DOHH2 (cell line): ENCODE results near the gene CDK17.
A peak's percentile ranks its signal among the peaks of the same experiment; 100 is the strongest.

Source experiments
- H3F3A ChIP-seq: fragments of 200-600 bp; sonication (generic), shearing (Covaris generic); 2 replicates; pipeline ENCODE4 v1.6.0; 2016; ENCODE audit warnings: antibody characterized with exemption, mild to moderate bottlenecking; ENCODE audit not compliant: control insufficient read depth, insufficient read depth
- H3K27ac ChIP-seq: fragments of 200-600 bp; sonication (generic); 2 replicates; pipeline ENCODE4 v1.5.1; 2014; ENCODE audit warnings: low read depth, mild to moderate bottlenecking, low read length, moderate library complexity
- H3K27me3 ChIP-seq: fragments of 200-600 bp; sonication (generic); 2 replicates; pipeline ENCODE4 v1.6.1; 2014; ENCODE audit warnings: mild to moderate bottlenecking, low read length, mixed read lengths; ENCODE audit not compliant: control insufficient read depth
- H3K36me3 ChIP-seq: fragments of 200-600 bp; sonication (generic); 2 replicates; pipeline ENCODE4 v1.6.1; 2014; ENCODE audit warnings: mild to moderate bottlenecking, low read length, moderate library complexity, mixed read lengths; ENCODE audit not compliant: control insufficient read depth
- H3K4me1 ChIP-seq: fragments of 200-600 bp; sonication (generic); 2 replicates; pipeline ENCODE4 v1.6.1; 2014; ENCODE audit warnings: mild to moderate bottlenecking, low read length, mixed read lengths; ENCODE audit not compliant: control insufficient read depth
- H3K4me2 ChIP-seq: fragments of 200-600 bp; sonication (generic); 2 replicates; pipeline ENCODE4 v1.6.0; 2014; ENCODE audit warnings: mild to moderate bottlenecking, low read length, moderate library complexity
- H3K4me3 ChIP-seq: fragments of 200-600 bp; sonication (generic); 2 replicates; pipeline ENCODE4 v1.5.1; 2014; ENCODE audit warnings: mild to moderate bottlenecking, low read length, mixed read lengths
- H3K79me2 ChIP-seq: fragments of 200-600 bp; sonication (generic); 2 replicates; pipeline ENCODE4 v1.6.1; 2014; ENCODE audit warnings: mild to moderate bottlenecking, low read length, mixed read lengths; ENCODE audit not compliant: control insufficient read depth
- H3K9me2 ChIP-seq: fragments of 200-600 bp; sonication (generic); replicated peaks from 2 replicates; pipeline ENCODE4 v1.6.1; 2014; ENCODE audit warnings: mild to moderate bottlenecking, low read length, mixed read lengths; ENCODE audit not compliant: control insufficient read depth
- H3K9me3 ChIP-seq: fragments of 200-600 bp; sonication (generic); 2 replicates; pipeline ENCODE4 v1.6.1; 2014; ENCODE audit warnings: antibody characterized with exemption, low read length, mixed read lengths; ENCODE audit not compliant: control insufficient read depth, insufficient read depth
- H4K20me1 ChIP-seq: fragments of 200-600 bp; sonication (generic); 2 replicates; pipeline ENCODE4 v1.6.0; 2014; ENCODE audit warnings: low read depth, mild to moderate bottlenecking, antibody characterized with exemption, low read length, moderate library complexity; ENCODE audit not compliant: control insufficient read depth, insufficient read depth
- CTCF ChIP-seq: fragments of 200-600 bp; sonication (generic); IDR thresholded peaks from one replicate; pipeline ENCODE4 v1.5.1; 2014; ENCODE audit warnings: antibody characterized with exemption, mild to moderate bottlenecking, low read depth, low read length; ENCODE audit not compliant: poor library complexity, severe bottlenecking
- EZH2phosphoT487 ChIP-seq: fragments of 200-600 bp; sonication (generic); IDR thresholded peaks from 2 replicates; pipeline ENCODE4 v1.6.1; 2017; ENCODE audit warnings: borderline replicate concordance, mild to moderate bottlenecking, antibody characterized with exemption, low read length, moderate library complexity, mixed read lengths

CDK17 gene

GRCh38 chr12:96327889-96328288, 72.3 kb downstream of the CDK17 start:
- H3K4me3 ChIP-seq = peak overlapping the region; percentile 60
- no peaks in the 10 kb centered on the region for H3K9me2 ChIP-seq
- peaks cover 20% of the 10 kb centered on the region for H3F3A ChIP-seq
- TF ChIP-seq EZH2phosphoT487 (no peak), CTCF (peak; percentile 33)
- H3K4me1 ChIP-seq = peaks cover 65% of the 10 kb centered on the region
- peak overlapping the region; percentile 94 for H3K4me2 ChIP-seq
- H3K27ac ChIP-seq = peak overlapping the region; percentile 94
- no peaks in the 10 kb centered on the region for H3K27me3 ChIP-seq
- H4K20me1 ChIP-seq = no peaks in the 10 kb centered on the region
- peaks cover 45% of the 10 kb centered on the region for H3K36me3 ChIP-seq
- no peaks in the 10 kb centered on the region for H3K9me3 ChIP-seq
- peaks cover 59% of the 10 kb centered on the region for H3K79me2 ChIP-seq

GRCh38 chr12:96327346-96327745, 72.9 kb downstream of the CDK17 start:
- no peak for TF ChIP-seq EZH2phosphoT487
- no peak for TF ChIP-seq CTCF
- peak overlapping the region; percentile 94 for H3K4me2 ChIP-seq
- peaks cover 60% of the 10 kb centered on the region for H3K79me2 ChIP-seq
- peaks cover 20% of the 10 kb centered on the region for H3F3A ChIP-seq
- peaks cover 48% of the 10 kb centered on the region for H3K36me3 ChIP-seq
- peak overlapping the region; percentile 76 for H3K4me3 ChIP-seq
- H3K27me3 ChIP-seq = no peaks in the 10 kb centered on the region
- H3K9me3 ChIP-seq = no peaks in the 10 kb centered on the region
- no peaks in the 10 kb centered on the region for H3K9me2 ChIP-seq
- H4K20me1 ChIP-seq = no peaks in the 10 kb centered on the region
- peaks cover 65% of the 10 kb centered on the region for H3K4me1 ChIP-seq
- peak overlapping the region; percentile 94 for H3K27ac ChIP-seq

- H3F3A ChIP-seq = peaks cover 20% of the 10 kb centered on the region
- peaks cover 65% of the 10 kb centered on the region for H3K4me1 ChIP-seq
- H3K27me3 ChIP-seq = no peaks in the 10 kb centered on the region
- H3K9me3 ChIP-seq = no peaks in the 10 kb centered on the region
- H3K4me3 ChIP-seq = peak overlapping the region; percentile 76
- H3K36me3 ChIP-seq = peaks cover 48% of the 10 kb centered on the region
- H3K4me2 ChIP-seq = peak overlapping the region; percentile 94
- H3K79me2 ChIP-seq = peaks cover 64% of the 10 kb centered on the region
- no peaks in the 10 kb centered on the region for H4K20me1 ChIP-seq
- no peak for TF ChIP-seq EZH2phosphoT487
- no peak for TF ChIP-seq CTCF
- H3K9me2 ChIP-seq = no peaks in the 10 kb centered on the region
- H3K27ac ChIP-seq = peak overlapping the region; percentile 94
These were observed 73.5 kb downstream of the CDK17 start for GRCh38 chr12:96326628-96327227.
